K562 (cell line): ENCODE measurements around the gene PTBP3. TPM values are rescaled to one million over a fixed set of nuclear protein-coding genes. Genes with fewer than 3 reads are reported as not detected.
A peak's percentile ranks its signal among the peaks of the same experiment; 100 is the strongest.

Source experiments
- ARID1B ChIP-seq: fragments of 450-650 bp; IDR thresholded peaks from 2 replicates; pipeline ENCODE4 v1.6.1; 2016; ENCODE audit warnings: antibody characterized with exemption, mild to moderate bottlenecking, inconsistent platforms
- ATF7 ChIP-seq: fragments of 450-650 bp; IDR thresholded peaks from 2 replicates; pipeline ENCODE4 v1.7.1; 2014; ENCODE audit warnings: mild to moderate bottlenecking, moderate library complexity
- CC2D1A ChIP-seq: fragments of 450-650 bp; IDR thresholded peaks from 2 replicates; pipeline ENCODE4 v1.6.1; 2017; ENCODE audit warnings: mild to moderate bottlenecking
- CREBBP ChIP-seq: IDR thresholded peaks from one replicate; pipeline ENCODE4 v1.6.1; 2012; ENCODE audit warnings: low read depth, mild to moderate bottlenecking, control low read depth, inconsistent platforms, low read length
- EHMT2 ChIP-seq: fragments of 450-650 bp; IDR thresholded peaks from 2 replicates; pipeline ENCODE4 v1.6.1; 2018; ENCODE audit warnings: antibody characterized with exemption
- ESRRB ChIP-seq: fragments of 250-450 bp; sonication (Bioruptor Pico); IDR thresholded peaks from 2 replicates; pipeline ENCODE4 v1.5.0; 2020; ENCODE audit warnings: mild to moderate bottlenecking, moderate library complexity, borderline replicate concordance
- EZH2 ChIP-seq: IDR thresholded peaks from 2 replicates; pipeline ENCODE4 v1.6.1; 2012; ENCODE audit warnings: low read depth, mild to moderate bottlenecking, inconsistent platforms, low read length, borderline replicate concordance
- GATAD2B ChIP-seq: fragments of 450-650 bp; IDR thresholded peaks from 2 replicates; pipeline ENCODE4 v1.6.1; 2017; ENCODE audit warnings: mild to moderate bottlenecking, borderline replicate concordance
- HNRNPH1 ChIP-seq: fragments of 200-400 bp; formaldehyde crosslinking; optimal IDR thresholded peaks from 2 replicates; pipeline ENCODE3; 2017; ENCODE audit warnings: low read depth, mild to moderate bottlenecking, low read length, moderate library complexity
- MEIS2 ChIP-seq: fragments of 450-650 bp; IDR thresholded peaks from 2 replicates; pipeline ENCODE4 v1.6.1; 2014; ENCODE audit warnings: mild to moderate bottlenecking; ENCODE audit not compliant: partially characterized antibody
- MTA3 ChIP-seq: fragments of 450-650 bp; formaldehyde crosslinking; IDR thresholded peaks from 2 replicates; pipeline ENCODE4 v1.6.1; 2017; ENCODE audit warnings: mild to moderate bottlenecking, borderline replicate concordance
- MXI1 ChIP-seq: IDR thresholded peaks from 2 replicates; pipeline ENCODE4 v1.6.1; 2011; ENCODE audit warnings: low read depth, mild to moderate bottlenecking, improper control_type of control experiment, low read length
- NBN ChIP-seq: fragments of 450-650 bp; IDR thresholded peaks from 2 replicates; pipeline ENCODE4 v1.6.1; 2016; ENCODE audit warnings: low read depth, mild to moderate bottlenecking
- POLR2AphosphoS5 ChIP-seq: IDR thresholded peaks from 2 replicates; pipeline ENCODE4 v1.6.1; 2011; ENCODE audit warnings: mild to moderate bottlenecking, low read depth, low read length, moderate library complexity; ENCODE audit not compliant: control insufficient read depth, insufficient read depth
- PTTG1 ChIP-seq: fragments of 450-650 bp; IDR thresholded peaks from 2 replicates; pipeline ENCODE4 v1.6.1; 2016; ENCODE audit warnings: low read depth, mild to moderate bottlenecking, missing genetic modification characterization, missing compliant biosample characterization
- RAD21 ChIP-seq, 2 experiments: fragments of 250-450 bp in 1 of 2; fragments of 450-650 bp in 1 of 2; sonication (Bioruptor Pico) in 1 of 2; formaldehyde crosslinking in 1 of 2; IDR thresholded peaks in 1 of 2; conservative IDR thresholded peaks in 1 of 2; 2 replicates each; pipeline versions ENCODE4 v1.4.0 to v1.8.0; 2020 to 2022; ENCODE audit warnings: mild to moderate bottlenecking in 2 of 2, moderate library complexity in 1 of 2
- RBM15 ChIP-seq: fragments of 200-400 bp; formaldehyde crosslinking; IDR thresholded peaks from 2 replicates; pipeline ENCODE4 v1.6.1; 2018; ENCODE audit warnings: mild to moderate bottlenecking, low read length, moderate library complexity; ENCODE audit not compliant: insufficient read depth
- RFX1 ChIP-seq: fragments of 450-650 bp; IDR thresholded peaks from 2 replicates; pipeline ENCODE4 v1.6.1; 2016; ENCODE audit warnings: mild to moderate bottlenecking, moderate library complexity
- SMARCE1 ChIP-seq: fragments of 450-650 bp; IDR thresholded peaks from 2 replicates; pipeline ENCODE4 v1.7.1; 2016; ENCODE audit warnings: mild to moderate bottlenecking
- STAT5A ChIP-seq: IDR thresholded peaks from 2 replicates; pipeline ENCODE4 v1.6.1; 2012; ENCODE audit warnings: low read length, inconsistent platforms, borderline replicate concordance
- YY1 ChIP-seq, 3 experiments: IDR thresholded peaks; 2 replicates each; pipeline ENCODE4 v1.6.1; 2011; ENCODE audit warnings: low read length in 2 of 3, mild to moderate bottlenecking in 2 of 3, moderate library complexity in 2 of 3, borderline replicate concordance in 1 of 3, control low read depth in 1 of 3, low read depth in 1 of 3; ENCODE audit not compliant: insufficient read depth in 3 of 3, insufficient replicate concordance in 2 of 3, control insufficient read depth in 1 of 3, insufficient read length in 1 of 3; ENCODE audit errors: extremely low read depth in 1 of 3
- ZBTB17 ChIP-seq: fragments of 450-650 bp; formaldehyde crosslinking; IDR thresholded peaks from 2 replicates; pipeline ENCODE4 v1.4.0; 2020; ENCODE audit warnings: mild to moderate bottlenecking
- ZFPM2 ChIP-seq: fragments of 250-450 bp; sonication (Bioruptor Pico); IDR thresholded peaks from 2 replicates; pipeline ENCODE4 v1.5.1; 2022; ENCODE audit warnings: mild to moderate bottlenecking
- ZKSCAN3 ChIP-seq: fragments of 250-450 bp; sonication (Bioruptor Pico); IDR thresholded peaks from 2 replicates; pipeline ENCODE4 v1.4.0; 2020
- ZNF197 ChIP-seq: fragments of 200-800 bp; sonication (Bioruptor generic); IDR thresholded peaks from 2 replicates; pipeline ENCODE4 v1.6.1; 2016; ENCODE audit warnings: low read depth, missing genetic modification characterization, missing compliant biosample characterization
- ZNF24 ChIP-seq: fragments of 450-650 bp; IDR thresholded peaks from 2 replicates; pipeline ENCODE4 v1.6.1; 2016
- ZNF76 ChIP-seq: fragments of 250-450 bp; sonication (Bioruptor Pico); IDR thresholded peaks from 2 replicates; pipeline ENCODE4 v1.4.0; 2020; ENCODE audit warnings: mild to moderate bottlenecking, moderate library complexity, borderline replicate concordance
- polyA plus RNA-seq, 8 experiments: library from polyadenylated mRNA; depleted of rRNA in 4 of 8; stranded (reverse) in 5 of 8; unstranded in 3 of 8; fragments of >200 nt; fragmentation: Nextera tagmentation in 2 of 8; fragmentation: Illumina TruSeq in 1 of 8; extraction: Ambion mirVana in 2 of 8; extraction: Trizol in 1 of 8; gene quantifications; 2 replicates each; pipeline versions ENCODE4 v1.2.1 to v1.2.3, GENCODE V29; 2011 to 2014; ENCODE audit warnings: inconsistent platforms in 1 of 8, missing spikeins in 1 of 8
- total RNA-seq, 7 experiments: library from RNA; depleted of rRNA in 6 of 7; stranded (reverse); fragments of >200 nt in 6 of 7; fragmentation: Illumina TruSeq in 2 of 7; extraction: Trizol in 2 of 7; gene quantifications; 2 replicates each; pipeline versions ENCODE4 v1.2.1 to v1.2.3, GENCODE V29; 2011 to 2021; ENCODE audit warnings: low replicate concordance in 1 of 7
- TF ChIP-seq, protein P1 (sequence below): fragments of 450-650 bp; formaldehyde crosslinking; IDR thresholded peaks from 2 replicates; pipeline ENCODE4 v1.4.0; 2020; ENCODE audit warnings: mild to moderate bottlenecking, moderate library complexity

PTBP3 gene
- total and polyA plus RNA-seq, 9 of the 15 experiments (the other 6 are each of a cell fraction or from before 2014, with no cell fraction given) = 22.4 to 132 (median 68.0) TPM

GRCh38 chr9:112170968-112171367, 162.5 kb downstream of the PTBP3 start (continued):
- TF ChIP-seq EZH2 (no peak), ZNF197 (CRISPR knock-in tag) (no peak), SMARCE1 (0 out of 2 replicates have a peak, but pooled peaks have one; percentile 36), NBN (0 out of 2 replicates have a peak, but pooled peaks have one; percentile 31), MXI1 (no peak), MTA3 (0 out of 2 replicates have a peak, but pooled peaks have one; percentile 16), RFX1 (no peak), RAD21 (CRISPR knock-in tag; conservative IDR thresholded peaks at IDR 0.05 in 1 of 2, IDR thresholded peaks at IDR 0.05 in 1 of 2) (0 out of 4 replicates have a peak, but pooled peaks of 1 of the 2 experiments have one; percentile 2), ARID1B (peak; percentile 82), MEIS2 (peak; percentile 39), EHMT2 (no peak), ESRRB (CRISPR knock-in tag) (no peak), ATF7 (peak; percentile 41), HNRNPH1 (no peak), RBM15 (no peak), ZNF24 (no peak), POLR2AphosphoS5 (peak; percentile 71), ZKSCAN3 (CRISPR knock-in tag) (no peak), CC2D1A (peak; percentile 49; the same call in 1 of the 2 replicates), STAT5A (peak; percentile 77), ZBTB17 (no peak), ZNF76 (no peak), PTTG1 (no peak), ZFPM2 (CRISPR knock-in tag) (no peak), YY1 (IDR thresholded peaks at IDR 0.05; ENCODE audit: borderline replicate concordance in 1 of 3, control insufficient read depth in 1 of 3, extremely low read depth in 1 of 3, insufficient read depth in 3 of 3, insufficient read length in 1 of 3, insufficient replicate concordance in 2 of 3, low read depth in 1 of 3, low read length in 2 of 3) (peak in 1 of 3 experiments; percentile 38), GATAD2B (no peak), CREBBP (no peak)
- TF ChIP-seq, protein P1, sequence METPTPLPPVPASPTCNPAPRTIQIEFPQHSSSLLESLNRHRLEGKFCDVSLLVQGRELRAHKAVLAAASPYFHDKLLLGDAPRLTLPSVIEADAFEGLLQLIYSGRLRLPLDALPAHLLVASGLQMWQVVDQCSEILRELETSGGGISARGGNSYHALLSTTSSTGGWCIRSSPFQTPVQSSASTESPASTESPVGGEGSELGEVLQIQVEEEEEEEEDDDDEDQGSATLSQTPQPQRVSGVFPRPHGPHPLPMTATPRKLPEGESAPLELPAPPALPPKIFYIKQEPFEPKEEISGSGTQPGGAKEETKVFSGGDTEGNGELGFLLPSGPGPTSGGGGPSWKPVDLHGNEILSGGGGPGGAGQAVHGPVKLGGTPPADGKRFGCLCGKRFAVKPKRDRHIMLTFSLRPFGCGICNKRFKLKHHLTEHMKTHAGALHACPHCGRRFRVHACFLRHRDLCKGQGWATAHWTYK (CRISPR knock-in tag) = 0 out of 2 replicates have a peak, but pooled peaks have one; percentile 44
